Right renal cortex interstitium (tissue), 3 donors: ENCODE results near the gene ZYG11B. TPM values are rescaled to one million over a fixed set of nuclear protein-coding genes. Genes with fewer than 3 reads are reported as not detected.
A peak's percentile ranks its signal among the peaks of the same experiment; 100 is the strongest.
"Not testable (repeated sequence)": the region's sequence is repeated elsewhere in the genome, so short reads cannot be mapped to it uniquely, and the experiment has no call there.

ENCODE experiments used
- DNase-seq, 3 donors: peaks; one replicate each; pipeline ENCODE4 v3.0.0-alpha.2; 2013; ENCODE audit warnings: low read depth in 3 of 3, low spot score in 2 of 3
- polyA plus RNA-seq, 3 donors: library from polyadenylated mRNA; unstranded; fragments of 120-200 nt; gene quantifications; one replicate each; pipeline ENCODE4 v1.2.1, GENCODE V29; 2013; ENCODE audit not compliant: insufficient read length in 3 of 3

Gene ZYG11B
- polyA plus RNA-seq, 3 donors: 25.1 to 26.4 (median 25.2) TPM

- DNase-seq: peak in 2 of 3 donors; percentile 29 to 48
Measured at GRCh38 chr1:52751589-52752483, 25.6 kb downstream of the ZYG11B start.

GRCh38 chr1:52752484-52752826 lies 26.2 kb downstream of the ZYG11B start:
- no peak for DNase-seq

GRCh38 chr1:52753169-52753568 lies 26.9 kb downstream of the ZYG11B start:
- DNase-seq: no peak

GRCh38 chr1:52756020-52756419 lies 29.8 kb downstream of the ZYG11B start:
- no peak for DNase-seq

- no peak for DNase-seq
Measured at GRCh38 chr1:52759908-52760307, 33.7 kb downstream of the ZYG11B start.

GRCh38 chr1:52767596-52768280 lies 41.5 kb downstream of the ZYG11B start:
- DNase-seq: no peak

- DNase-seq: no peak
Measured at GRCh38 chr1:52769346-52770033, 43.2 kb downstream of the ZYG11B start.

- DNase-seq: no peak
Measured at GRCh38 chr1:52771384-52771783, 45.1 kb downstream of the ZYG11B start.

- no peak for DNase-seq
Measured at GRCh38 chr1:52786148-52786547, 59.9 kb downstream of the ZYG11B start.

GRCh38 chr1:52790429-52790828 lies 64.2 kb downstream of the ZYG11B start:
- not testable (repeated sequence) for DNase-seq

- no peak for DNase-seq
Measured at GRCh38 chr1:52792036-52792435, 65.8 kb downstream of the ZYG11B start.

- not testable (repeated sequence) for DNase-seq
Measured at GRCh38 chr1:52793717-52794116, 67.5 kb downstream of the ZYG11B start.

- DNase-seq: no peak
Measured at GRCh38 chr1:52795464-52795863, 69.2 kb downstream of the ZYG11B start.

GRCh38 chr1:52798331-52798730 lies 72.1 kb downstream of the ZYG11B start:
- no peak for DNase-seq

- no peak for DNase-seq
Measured at GRCh38 chr1:52801011-52801410, 74.8 kb downstream of the ZYG11B start.

GRCh38 chr1:52804083-52804482 lies 77.8 kb downstream of the ZYG11B start:
- not testable (repeated sequence) for DNase-seq

- DNase-seq: no peak
Measured at GRCh38 chr1:52814465-52814864, 88.2 kb downstream of the ZYG11B start.

- DNase-seq: not testable (repeated sequence)
Measured at GRCh38 chr1:52820830-52821229, 94.6 kb downstream of the ZYG11B start.

- no peak for DNase-seq
Measured at GRCh38 chr1:52825868-52826267, 99.6 kb downstream of the ZYG11B start.

GRCh38 chr1:52834798-52835197 lies 108.5 kb downstream of the ZYG11B start:
- no peak for DNase-seq

- no peak for DNase-seq
Measured at GRCh38 chr1:52836035-52836434, 109.8 kb downstream of the ZYG11B start.
